Dendritic cell treated with granulocyte-macrophage colony-stimulating factor and Interleukin-4, amounts not matched to agents 40 ng/mL and 50 ng/mL, for 4 days (primary cell): ENCODE measurements around the gene ANKRD9.
A peak's percentile ranks its signal among the peaks of the same experiment; 100 is the strongest.

Experiments
- H3K27ac Mint-ChIP-seq: one replicate; pipeline ENCODE4 v1.8.0; 2022; ENCODE audit warnings: mild to moderate bottlenecking, mixed read lengths
- H3K27me3 Mint-ChIP-seq: one replicate; pipeline ENCODE4 v1.8.0; 2022; ENCODE audit warnings: mild to moderate bottlenecking, mixed read lengths
- H3K36me3 Mint-ChIP-seq: one replicate; pipeline ENCODE4 v1.8.0; 2022; ENCODE audit warnings: low read depth, mixed read lengths
- H3K4me1 Mint-ChIP-seq: one replicate; pipeline ENCODE4 v1.8.0; 2022; ENCODE audit warnings: low read depth, mixed read lengths
- H3K4me3 Mint-ChIP-seq: one replicate; pipeline ENCODE4 v1.8.0; 2022; ENCODE audit warnings: mild to moderate bottlenecking, moderate library complexity, mixed read lengths
- H3K9me3 Mint-ChIP-seq: one replicate; pipeline ENCODE4 v1.8.0; 2022; ENCODE audit warnings: mixed read lengths
- intact Hi-C: fragments of 100-400 bp; cut with micrococcal nuclease; formaldehyde crosslinking; loops from one replicate; pipeline ENCODE4 v1.15.0; 2022

ANKRD9 gene

DNA sequence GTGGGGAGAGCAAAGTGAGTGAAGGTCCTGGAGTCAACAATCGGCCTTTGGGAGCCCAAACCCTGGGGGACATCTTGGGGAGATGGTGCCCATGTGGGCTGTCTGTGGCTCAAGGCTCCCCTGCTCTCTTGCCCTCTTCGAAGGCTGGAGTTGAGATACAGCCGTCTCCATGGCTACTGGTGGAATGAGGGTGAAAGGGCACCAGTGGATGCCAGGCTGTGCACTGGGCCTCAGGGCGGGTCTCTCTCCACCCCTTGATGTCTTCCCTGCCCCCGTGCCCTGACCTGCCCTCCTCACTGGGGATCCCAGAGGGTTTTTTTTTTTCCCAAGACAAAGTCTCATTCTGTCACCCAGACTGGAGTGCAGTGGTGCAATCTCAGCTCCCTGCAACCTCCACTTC lies 2.0 kb upstream of the ANKRD9 start:
- intact Hi-C loops, result no loop called here
- Mint-ChIP-seq H3K36me3 (peaks cover 17% of the 10 kb centered on the region), H3K4me1 (peaks cover 28% of the 10 kb centered on the region), H3K27ac (no peak overlapping the region), H3K27me3 (peaks cover 22% of the 10 kb centered on the region), H3K4me3 (no peak overlapping the region), H3K9me3 (no peaks in the 10 kb centered on the region)

DNA sequence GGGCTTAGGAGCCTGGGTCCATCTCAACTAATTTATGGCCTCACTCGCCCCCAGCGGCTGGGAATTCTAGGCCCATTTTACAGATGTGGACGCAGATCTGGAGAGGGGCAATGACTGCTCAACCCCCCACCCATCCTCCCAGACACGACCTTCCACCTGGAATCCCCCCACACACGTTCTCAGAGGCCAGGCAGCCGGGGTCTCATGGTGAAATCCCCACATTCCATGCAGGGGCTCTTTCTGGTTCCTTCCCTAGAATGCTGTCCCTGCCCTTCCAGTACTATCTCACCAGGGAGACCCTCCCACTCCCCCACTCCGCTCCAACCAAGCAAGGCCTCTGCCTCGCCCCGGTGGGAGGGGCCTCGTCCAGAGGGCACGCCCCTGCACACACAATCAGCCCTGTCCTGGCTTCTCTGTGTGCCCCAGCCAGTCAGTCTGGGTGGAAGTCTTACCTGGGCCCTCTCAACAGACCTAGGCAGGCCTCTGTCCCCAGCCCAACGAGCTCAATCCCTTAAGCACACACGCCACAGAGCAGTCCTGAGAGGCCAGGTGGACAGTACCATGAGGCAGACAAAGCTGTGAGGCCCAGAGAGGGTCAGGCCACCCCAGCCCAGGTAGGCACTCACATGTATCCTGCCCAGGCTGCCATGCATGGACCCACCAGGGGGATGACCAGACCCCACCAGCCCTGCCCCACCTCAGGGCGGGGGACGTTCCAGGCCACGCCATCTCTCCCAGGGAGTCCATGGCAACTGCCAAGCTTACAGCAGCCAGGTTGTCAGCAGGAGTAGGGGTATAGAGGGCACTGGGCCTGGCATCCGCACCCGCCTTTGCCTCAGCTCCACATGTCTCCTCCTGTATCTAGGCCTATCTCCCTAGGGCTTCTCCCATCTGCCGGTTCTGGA lies 1.3 kb upstream of the ANKRD9 start:
- H3K36me3 Mint-ChIP-seq, result peaks cover 23% of the 10 kb centered on the region
- H3K27me3 Mint-ChIP-seq, result peaks cover 17% of the 10 kb centered on the region
- H3K9me3 Mint-ChIP-seq, result no peaks in the 10 kb centered on the region
- intact Hi-C loops, result no loop called here
- H3K27ac Mint-ChIP-seq, result peak overlapping the region; percentile 94
- peaks cover 24% of the 10 kb centered on the region for H3K4me1 Mint-ChIP-seq
- peak overlapping the region; percentile 83 for H3K4me3 Mint-ChIP-seq

DNA sequence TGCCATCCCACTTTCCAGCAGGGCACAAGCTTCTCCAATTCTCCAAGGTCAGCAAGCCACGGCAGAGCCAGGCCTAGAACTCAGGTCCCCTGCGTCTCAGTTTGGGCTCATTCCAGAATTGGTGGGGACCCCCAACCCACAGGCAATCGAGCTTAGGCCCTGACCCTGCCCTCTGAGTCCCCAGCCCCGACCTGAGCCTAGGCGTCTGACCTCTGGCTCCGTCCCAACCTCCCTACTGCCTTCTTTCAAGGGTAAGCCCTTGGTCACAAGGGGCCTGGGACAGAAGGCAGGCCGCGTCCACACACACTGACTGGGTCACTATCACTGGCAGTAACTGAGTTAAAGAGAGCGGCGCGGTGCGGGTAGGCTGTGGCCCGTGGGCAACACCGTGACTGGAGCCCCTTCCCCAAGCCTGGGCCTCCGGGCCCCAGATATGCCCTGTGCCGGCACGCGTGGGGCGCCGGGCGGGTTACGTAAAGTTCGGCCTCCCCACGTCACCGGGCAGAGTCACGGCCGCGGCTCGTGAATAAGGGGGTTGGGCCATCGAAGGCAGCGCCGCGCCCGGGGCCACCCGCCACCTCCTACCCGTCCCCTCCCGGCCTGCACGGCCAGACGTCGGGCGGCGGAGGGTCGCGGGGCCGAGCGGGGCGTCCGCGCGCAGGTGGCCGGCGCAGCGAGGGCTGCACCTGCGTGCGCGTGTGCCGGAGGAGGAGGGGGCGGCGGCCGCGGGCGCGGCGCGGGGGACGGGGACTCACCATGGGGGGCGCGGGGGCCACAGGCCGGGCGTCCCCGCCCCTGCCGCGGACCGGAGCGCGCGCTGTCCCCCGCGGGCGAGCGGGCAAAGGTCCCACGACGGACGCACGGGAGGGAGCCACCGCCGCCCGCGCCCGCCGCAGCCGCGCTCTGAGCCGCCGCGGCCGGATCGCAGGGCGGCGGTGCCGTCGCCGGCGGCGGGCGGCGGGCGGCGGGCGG lies 516 bp downstream of the ANKRD9 start:
- H3K27me3 Mint-ChIP-seq, result peaks cover 10% of the 10 kb centered on the region
- intact Hi-C loops, result no loop called here
- peak overlapping the region; percentile 94 for H3K27ac Mint-ChIP-seq
- H3K4me3 Mint-ChIP-seq, result peak overlapping the region; percentile 68
- H3K36me3 Mint-ChIP-seq, result peaks cover 28% of the 10 kb centered on the region
- peaks cover 24% of the 10 kb centered on the region for H3K4me1 Mint-ChIP-seq
- no peaks in the 10 kb centered on the region for H3K9me3 Mint-ChIP-seq

DNA sequence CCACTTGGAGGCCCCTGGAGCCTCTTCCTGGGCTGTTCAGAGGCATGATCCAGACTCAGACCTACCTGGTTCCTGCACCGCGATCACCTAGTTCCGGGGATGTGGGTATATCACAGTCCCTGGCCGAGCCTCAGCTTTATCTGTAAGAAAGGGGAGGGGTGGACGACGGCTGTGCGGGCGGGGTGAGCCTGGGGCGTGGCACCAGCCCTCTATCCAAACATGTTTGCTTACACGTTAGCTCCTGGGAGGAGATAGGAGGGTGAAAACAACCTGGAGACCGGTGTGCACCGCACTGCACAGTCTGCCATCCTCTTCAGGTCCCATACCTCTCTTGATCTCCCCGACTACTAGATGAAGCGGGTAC lies 1.2 kb downstream of the ANKRD9 start:
- intact Hi-C loops, result no loop called here
- H3K27me3 Mint-ChIP-seq, result peaks cover 8% of the 10 kb centered on the region
- H3K36me3 Mint-ChIP-seq, result peaks cover 28% of the 10 kb centered on the region
- H3K9me3 Mint-ChIP-seq, result no peaks in the 10 kb centered on the region
- peak overlapping the region; percentile 77 for H3K27ac Mint-ChIP-seq
- H3K4me1 Mint-ChIP-seq, result peaks cover 31% of the 10 kb centered on the region
- H3K4me3 Mint-ChIP-seq, result peak overlapping the region; percentile 68

DNA sequence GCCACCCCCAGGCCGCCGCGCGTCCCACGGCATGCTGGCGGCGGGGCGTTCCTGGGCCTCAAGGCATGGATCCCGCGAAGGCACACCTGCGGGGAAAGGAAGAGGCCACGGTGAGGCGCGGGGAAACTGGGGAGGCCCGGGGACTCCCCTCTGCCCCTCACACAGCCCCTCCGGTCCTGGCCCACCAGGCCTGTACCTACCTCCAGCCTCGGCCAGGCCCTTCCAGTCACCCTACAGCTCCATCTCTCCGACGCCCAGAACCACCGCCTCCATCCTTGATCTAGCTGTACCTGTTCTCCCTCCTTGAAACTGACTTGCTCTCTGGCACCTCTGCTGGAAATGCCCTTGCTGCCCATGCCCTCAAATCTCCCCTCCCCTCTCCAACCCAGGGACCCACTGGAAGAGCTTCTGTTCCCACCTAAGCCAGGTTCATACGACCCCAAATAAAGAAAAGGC lies 1.7 kb downstream of the ANKRD9 start:
- Mint-ChIP-seq H3K36me3 (peaks cover 28% of the 10 kb centered on the region), H3K4me1 (peaks cover 31% of the 10 kb centered on the region), H3K4me3 (no peak overlapping the region), H3K27ac (peak overlapping the region; percentile 77), H3K9me3 (no peaks in the 10 kb centered on the region), H3K27me3 (peaks cover 8% of the 10 kb centered on the region)
- intact Hi-C loops, result no loop called here

- Mint-ChIP-seq H3K27me3 (peaks cover 8% of the 10 kb centered on the region), H3K4me3 (no peak overlapping the region), H3K4me1 (peaks cover 31% of the 10 kb centered on the region), H3K36me3 (peaks cover 28% of the 10 kb centered on the region), H3K9me3 (no peaks in the 10 kb centered on the region), H3K27ac (no peak overlapping the region)
- intact Hi-C loops, result no loop called here
These were observed 2.3 kb downstream of the ANKRD9 start for GRCh38 chr14:102507081-102507856.

- intact Hi-C loops, result no loop called here
- Mint-ChIP-seq H3K27me3 (peaks cover 5% of the 10 kb centered on the region), H3K9me3 (no peaks in the 10 kb centered on the region), H3K4me1 (peaks cover 31% of the 10 kb centered on the region), H3K27ac (no peak overlapping the region), H3K36me3 (peaks cover 28% of the 10 kb centered on the region), H3K4me3 (no peak overlapping the region)
These were observed 3.0 kb downstream of the ANKRD9 start for GRCh38 chr14:102506626-102506925.

DNA sequence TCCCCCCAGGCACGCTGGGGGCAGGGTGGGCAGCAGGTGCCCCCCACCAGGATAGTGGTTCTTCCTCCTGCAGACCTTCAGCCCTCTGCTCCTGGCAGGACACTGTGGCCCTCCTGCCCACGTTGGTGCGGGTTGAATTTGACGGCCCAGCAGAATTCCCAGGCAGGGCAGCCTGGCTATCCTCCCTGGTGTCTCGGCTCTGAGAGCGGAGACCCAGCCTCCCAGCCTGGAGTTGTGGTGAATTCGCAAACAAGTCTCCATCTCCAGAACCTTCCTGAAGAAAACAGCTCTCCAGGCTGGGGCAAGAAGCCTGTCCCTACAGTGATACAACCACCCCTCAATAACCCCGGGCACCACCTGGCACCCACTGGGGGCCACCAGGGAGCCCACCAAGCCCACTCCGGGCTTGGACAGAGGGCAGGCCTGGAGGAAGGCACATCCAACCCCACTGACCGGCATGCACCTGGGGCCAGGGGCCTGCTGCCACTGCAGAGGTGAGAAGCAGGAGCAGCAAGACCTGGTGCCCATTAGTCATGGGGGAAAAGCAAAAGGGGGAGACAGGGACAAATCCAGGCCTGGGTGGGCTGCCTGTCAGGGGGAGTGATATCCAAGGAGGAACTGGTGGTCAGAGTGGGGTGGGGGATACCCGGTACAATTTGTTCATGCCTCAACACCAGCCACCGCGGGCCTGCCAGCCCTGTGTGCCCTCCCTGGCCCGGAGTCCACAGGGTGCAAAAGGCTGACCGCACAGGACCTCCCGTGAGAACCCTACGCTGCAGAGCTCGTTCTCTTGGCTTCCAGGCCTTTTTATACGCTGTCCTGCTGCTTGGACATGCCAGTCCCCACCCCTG lies 3.6 kb downstream of the ANKRD9 start:
- no peak overlapping the region for H3K4me3 Mint-ChIP-seq
- H3K36me3 Mint-ChIP-seq, result peaks cover 28% of the 10 kb centered on the region
- H3K9me3 Mint-ChIP-seq, result no peaks in the 10 kb centered on the region
- intact Hi-C loops, result no loop called here
- no peak overlapping the region for H3K27ac Mint-ChIP-seq
- peaks cover 31% of the 10 kb centered on the region for H3K4me1 Mint-ChIP-seq
- peaks cover 3% of the 10 kb centered on the region for H3K27me3 Mint-ChIP-seq

GRCh38 chr14:102505000-102505619 lies 4.5 kb downstream of the ANKRD9 start:
- H3K4me1 Mint-ChIP-seq, result peaks cover 31% of the 10 kb centered on the region
- H3K4me3 Mint-ChIP-seq, result no peak overlapping the region
- no peaks in the 10 kb centered on the region for H3K27me3 Mint-ChIP-seq
- H3K27ac Mint-ChIP-seq, result no peak overlapping the region
- H3K36me3 Mint-ChIP-seq, result peaks cover 28% of the 10 kb centered on the region
- no peaks in the 10 kb centered on the region for H3K9me3 Mint-ChIP-seq
- intact Hi-C loops, result no loop called here

GRCh38 chr14:102504328-102504999 lies 5.1 kb downstream of the ANKRD9 start:
- Mint-ChIP-seq H3K4me3 (no peak overlapping the region), H3K27ac (no peak overlapping the region), H3K36me3 (peaks cover 29% of the 10 kb centered on the region), H3K4me1 (peaks cover 36% of the 10 kb centered on the region), H3K27me3 (no peaks in the 10 kb centered on the region), H3K9me3 (no peaks in the 10 kb centered on the region)
- intact Hi-C loops, result no loop called here

GRCh38 chr14:102503641-102504327 lies 5.8 kb downstream of the ANKRD9 start:
- peaks cover 34% of the 10 kb centered on the region for H3K4me1 Mint-ChIP-seq
- H3K4me3 Mint-ChIP-seq, result no peak overlapping the region
- H3K27me3 Mint-ChIP-seq, result no peaks in the 10 kb centered on the region
- no peaks in the 10 kb centered on the region for H3K9me3 Mint-ChIP-seq
- intact Hi-C loops, result no loop called here
- H3K27ac Mint-ChIP-seq, result no peak overlapping the region
- peaks cover 36% of the 10 kb centered on the region for H3K36me3 Mint-ChIP-seq

GRCh38 chr14:102502571-102502970 lies 7.0 kb downstream of the ANKRD9 start:
- Mint-ChIP-seq H3K9me3 (no peaks in the 10 kb centered on the region), H3K4me3 (no peak overlapping the region), H3K27ac (no peak overlapping the region), H3K36me3 (peaks cover 39% of the 10 kb centered on the region), H3K27me3 (no peaks in the 10 kb centered on the region), H3K4me1 (peaks cover 24% of the 10 kb centered on the region)
- intact Hi-C loops, result no loop called here
